ENCODE results near the gene ERICH2.

The ERICH2 gene

GRCh38 chr2:170798996-170799395, 28.8 kb downstream of the ERICH2 start:
- Histone ChIP-seq H3K4me1 (ENCODE audit: control insufficient read depth, insufficient read depth, low read length) (no peaks in the 10 kb centered on the region), H3K9me3 (ENCODE audit: control insufficient read depth, insufficient read depth, low read length) (no peaks in the 10 kb centered on the region), H3K4me3 (ENCODE audit: low read depth, low read length) (no peak overlapping the region), H3K36me3 (ENCODE audit: control insufficient read depth, insufficient read depth, low read length) (no peaks in the 10 kb centered on the region), H3K27ac (ENCODE audit: low read depth, low read length) (no peak overlapping the region), H3K9ac (ENCODE audit: low read depth, low read length) (no peak overlapping the region), H3K27me3 (ENCODE audit: control insufficient read depth, insufficient read depth, low read length) (no peaks in the 10 kb centered on the region)

- H3K27me3 ChIP-seq (ENCODE audit: control insufficient read depth, insufficient read depth, low read length) = no peaks in the 10 kb centered on the region; the same call in 1 of the 2 replicates
- H3K4me3 ChIP-seq (ENCODE audit: low read depth, low read length) = no peak overlapping the region
- no peaks in the 10 kb centered on the region for H3K4me1 ChIP-seq (ENCODE audit: control insufficient read depth, insufficient read depth, low read length)
- no peak overlapping the region for H3K9ac ChIP-seq (ENCODE audit: low read depth, low read length)
- H3K9me3 ChIP-seq (ENCODE audit: control insufficient read depth, insufficient read depth, low read length) = no peaks in the 10 kb centered on the region
- no peak overlapping the region for H3K27ac ChIP-seq (ENCODE audit: low read depth, low read length)
- no peaks in the 10 kb centered on the region for H3K36me3 ChIP-seq (ENCODE audit: control insufficient read depth, insufficient read depth, low read length)
Measured at GRCh38 chr2:170806548-170806947, 36.4 kb downstream of the ERICH2 start.

GRCh38 chr2:170812710-170813600, 42.8 kb downstream of the ERICH2 start:
- Histone ChIP-seq H3K9ac (ENCODE audit: low read depth, low read length) (no peak overlapping the region), H3K27me3 (ENCODE audit: control insufficient read depth, insufficient read depth, low read length) (peaks cover 52% of the 10 kb centered on the region), H3K9me3 (ENCODE audit: control insufficient read depth, insufficient read depth, low read length) (no peaks in the 10 kb centered on the region), H3K36me3 (ENCODE audit: control insufficient read depth, insufficient read depth, low read length) (no peaks in the 10 kb centered on the region), H3K4me3 (ENCODE audit: low read depth, low read length) (peak overlapping the region; percentile 59), H3K4me1 (ENCODE audit: control insufficient read depth, insufficient read depth, low read length) (peaks cover 36% of the 10 kb centered on the region), H3K27ac (ENCODE audit: low read depth, low read length) (peak overlapping the region; percentile 51)

- Histone ChIP-seq H3K36me3 (ENCODE audit: control insufficient read depth, insufficient read depth, low read length) (no peaks in the 10 kb centered on the region), H3K4me3 (ENCODE audit: low read depth, low read length) (peak overlapping the region; percentile 63), H3K4me1 (ENCODE audit: control insufficient read depth, insufficient read depth, low read length) (peaks cover 41% of the 10 kb centered on the region)
Measured at GRCh38 chr2:170813611-170814532, 43.7 kb downstream of the ERICH2 start.

GRCh38 chr2:170814533-170815230, 44.5 kb downstream of the ERICH2 start:
- Histone ChIP-seq H3K27me3 (ENCODE audit: control insufficient read depth, insufficient read depth, low read length) (peaks cover 70% of the 10 kb centered on the region), H3K9ac (ENCODE audit: low read depth, low read length) (no peak overlapping the region), H3K9me3 (ENCODE audit: control insufficient read depth, insufficient read depth, low read length) (no peaks in the 10 kb centered on the region), H3K4me3 (ENCODE audit: low read depth, low read length) (peak overlapping the region; percentile 63), H3K27ac (ENCODE audit: low read depth, low read length) (no peak overlapping the region), H3K36me3 (ENCODE audit: control insufficient read depth, insufficient read depth, low read length) (no peaks in the 10 kb centered on the region), H3K4me1 (ENCODE audit: control insufficient read depth, insufficient read depth, low read length) (peaks cover 46% of the 10 kb centered on the region)

More at GRCh38 chr2:170813611-170814532, 43.7 kb downstream of the ERICH2 start:
- no peak overlapping the region for H3K9ac ChIP-seq (ENCODE audit: low read depth, low read length)
- peaks cover 61% of the 10 kb centered on the region for H3K27me3 ChIP-seq (ENCODE audit: control insufficient read depth, insufficient read depth, low read length)
- peak overlapping the region; percentile 51 for H3K27ac ChIP-seq (ENCODE audit: low read depth, low read length)
- H3K9me3 ChIP-seq (ENCODE audit: control insufficient read depth, insufficient read depth, low read length) = no peaks in the 10 kb centered on the region

- Histone ChIP-seq H3K27ac (ENCODE audit: low read depth, low read length) (no peak overlapping the region), H3K4me1 (ENCODE audit: control insufficient read depth, insufficient read depth, low read length) (peaks cover 46% of the 10 kb centered on the region), H3K4me3 (ENCODE audit: low read depth, low read length) (peak overlapping the region; percentile 63), H3K9me3 (ENCODE audit: control insufficient read depth, insufficient read depth, low read length) (no peaks in the 10 kb centered on the region), H3K36me3 (ENCODE audit: control insufficient read depth, insufficient read depth, low read length) (no peaks in the 10 kb centered on the region), H3K27me3 (ENCODE audit: control insufficient read depth, insufficient read depth, low read length) (peaks cover 76% of the 10 kb centered on the region), H3K9ac (ENCODE audit: low read depth, low read length) (no peak overlapping the region)
Measured at GRCh38 chr2:170815311-170815710, 45.1 kb downstream of the ERICH2 start.

GRCh38 chr2:170815746-170816503, 45.7 kb downstream of the ERICH2 start:
- H3K4me3 ChIP-seq (ENCODE audit: low read depth, low read length) = peak overlapping the region; percentile 63
- peaks cover 52% of the 10 kb centered on the region for H3K4me1 ChIP-seq (ENCODE audit: control insufficient read depth, insufficient read depth, low read length)
- H3K27me3 ChIP-seq (ENCODE audit: control insufficient read depth, insufficient read depth, low read length) = peaks cover 82% of the 10 kb centered on the region
- no peak overlapping the region for H3K9ac ChIP-seq (ENCODE audit: low read depth, low read length)
- no peaks in the 10 kb centered on the region for H3K36me3 ChIP-seq (ENCODE audit: control insufficient read depth, insufficient read depth, low read length)
- H3K9me3 ChIP-seq (ENCODE audit: control insufficient read depth, insufficient read depth, low read length) = no peaks in the 10 kb centered on the region
- no peak overlapping the region for H3K27ac ChIP-seq (ENCODE audit: low read depth, low read length)

- no peaks in the 10 kb centered on the region for H3K9me3 ChIP-seq (ENCODE audit: control insufficient read depth, insufficient read depth, low read length)
- peak within 1 kb of the TSS; percentile 21 for H3K27ac ChIP-seq (ENCODE audit: low read depth, low read length)
- no peaks in the 10 kb centered on the region for H3K36me3 ChIP-seq (ENCODE audit: control insufficient read depth, insufficient read depth, low read length)
- H3K9ac ChIP-seq (ENCODE audit: low read depth, low read length) = no peak within 1 kb of the TSS
- peaks cover 55% of the 10 kb centered on the region for H3K4me1 ChIP-seq (ENCODE audit: control insufficient read depth, insufficient read depth, low read length)
- H3K4me3 ChIP-seq (ENCODE audit: low read depth, low read length) = peak within 1 kb of the TSS; percentile 63
- peaks cover 89% of the 10 kb centered on the region for H3K27me3 ChIP-seq (ENCODE audit: control insufficient read depth, insufficient read depth, low read length)
Measured at GRCh38 chr2:170816504-170817092, 46.4 kb downstream of the ERICH2 start, which contains the start of gene GAD1. Gene GAD1 (plus strand): TSS chr2:170816887. CDS start chr2:170818592, 1,705 bp downstream.

- Histone ChIP-seq H3K9me3 (ENCODE audit: control insufficient read depth, insufficient read depth, low read length) (no peaks in the 10 kb centered on the region), H3K36me3 (ENCODE audit: control insufficient read depth, insufficient read depth, low read length) (no peaks in the 10 kb centered on the region), H3K9ac (ENCODE audit: low read depth, low read length) (no peak overlapping the region), H3K27ac (ENCODE audit: low read depth, low read length) (peak overlapping the region; percentile 21), H3K4me1 (ENCODE audit: control insufficient read depth, insufficient read depth, low read length) (peaks cover 55% of the 10 kb centered on the region), H3K4me3 (ENCODE audit: low read depth, low read length) (peak overlapping the region; percentile 63), H3K27me3 (ENCODE audit: control insufficient read depth, insufficient read depth, low read length) (peaks cover 96% of the 10 kb centered on the region)
Measured at GRCh38 chr2:170817093-170818035, 47.2 kb downstream of the ERICH2 start.

All from HUES48 (cell line).